MCF 10A (cell line): ENCODE results near the gene ADD3. TPM values are rescaled to one million over a fixed set of nuclear protein-coding genes. Genes with fewer than 3 reads are reported as not detected.

Source experiments
- BruUV-seq: library from RNA; stranded (reverse); fragments of 400-500 nt; replicated peaks from 2 replicates; lab custom pipeline; 2021; lab: Mats Ljungman, UMichigan
- CTCF ChIA-PET: fragments of 300-600 bp; sonication (Branson Sonifier 250); formaldehyde crosslinking; extraction: SDS; loops from one replicate; lab custom pipeline; 2021; ENCODE audit warnings: antibody characterized with exemption, inconsistent platforms; lab: Yijun Ruan, JAX
- POLR2A ChIA-PET: fragments of 300-600, 350-650 bp; sonication (Branson Sonifier 250); formaldehyde crosslinking; extraction: SDS; loops from one replicate; lab custom pipeline; 2020; ENCODE audit warnings: antibody characterized with exemption, inconsistent platforms; lab: Yijun Ruan, JAX
- DNase-seq: peaks from one replicate; pipeline ENCODE4 v3.0.0-alpha.2; 2018; ENCODE audit not compliant: unreplicated experiment
- H3K27ac Mint-ChIP-seq: one replicate; pipeline ENCODE4 v1.8.0; 2022; ENCODE audit warnings: mild to moderate bottlenecking, low read depth, mixed read lengths; ENCODE audit not compliant: unreplicated experiment
- H3K27me3 Mint-ChIP-seq: one replicate; pipeline ENCODE4 v1.8.0; 2022; ENCODE audit warnings: mixed read lengths; ENCODE audit not compliant: insufficient read depth, unreplicated experiment
- H3K36me3 Mint-ChIP-seq: one replicate; pipeline ENCODE4 v1.8.0; 2022; ENCODE audit warnings: mild to moderate bottlenecking, moderate library complexity, mixed read lengths; ENCODE audit not compliant: insufficient read depth, unreplicated experiment
- H3K4me1 Mint-ChIP-seq: one replicate; pipeline ENCODE4 v1.8.0; 2022; ENCODE audit warnings: mixed read lengths; ENCODE audit not compliant: insufficient read depth, unreplicated experiment
- H3K4me3 Mint-ChIP-seq: one replicate; pipeline ENCODE4 v1.8.0; 2022; ENCODE audit warnings: mild to moderate bottlenecking, moderate library complexity, mixed read lengths; ENCODE audit not compliant: unreplicated experiment
- H3K9me3 Mint-ChIP-seq: one replicate; pipeline ENCODE4 v1.8.0; 2022; ENCODE audit warnings: mixed read lengths; ENCODE audit not compliant: unreplicated experiment
- intact Hi-C: fragments of 100-400 bp; cut with micrococcal nuclease; formaldehyde crosslinking; loops from 2 replicates; pipeline ENCODE4 v1.14.1; 2022
- total RNA-seq: library from RNA; stranded (reverse); gene quantifications from 2 replicates; pipeline ENCODE4 v1.2.3, GENCODE V29; 2022
- TF ChIP-seq, protein P1 (sequence below): fragments of 200-600 bp; IDR thresholded peaks from one replicate; pipeline ENCODE4 v1.8.0; 2022; ENCODE audit warnings: antibody characterized with exemption, mild to moderate bottlenecking; ENCODE audit not compliant: unreplicated experiment

ADD3 gene
- total RNA-seq, 1 experiment from 2014 or later = 14.5 TPM

DNA sequence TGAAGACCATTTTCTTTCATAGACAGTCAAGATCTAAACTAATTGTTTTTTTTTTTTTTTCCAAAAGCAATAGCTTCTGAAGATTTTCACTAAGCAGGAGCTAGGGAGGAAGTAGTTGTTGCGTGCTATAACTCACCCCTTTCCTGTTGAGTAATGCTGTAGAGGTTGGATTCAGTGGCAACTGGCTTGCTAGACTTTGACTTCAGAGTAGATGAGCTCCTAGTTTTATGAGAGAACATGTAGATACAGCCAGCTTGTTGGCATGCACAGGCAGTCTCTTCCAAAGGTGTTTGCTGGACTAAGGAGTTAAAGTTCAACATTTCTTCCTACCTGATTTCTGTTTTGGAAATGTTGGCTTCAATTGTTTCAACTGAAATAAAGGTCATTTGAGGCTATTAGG lies 133.4 kb downstream of the ADD3 start:
- peaks cover 14% of the 10 kb centered on the region for H3K4me1 Mint-ChIP-seq
- TF ChIP-seq, protein P1, sequence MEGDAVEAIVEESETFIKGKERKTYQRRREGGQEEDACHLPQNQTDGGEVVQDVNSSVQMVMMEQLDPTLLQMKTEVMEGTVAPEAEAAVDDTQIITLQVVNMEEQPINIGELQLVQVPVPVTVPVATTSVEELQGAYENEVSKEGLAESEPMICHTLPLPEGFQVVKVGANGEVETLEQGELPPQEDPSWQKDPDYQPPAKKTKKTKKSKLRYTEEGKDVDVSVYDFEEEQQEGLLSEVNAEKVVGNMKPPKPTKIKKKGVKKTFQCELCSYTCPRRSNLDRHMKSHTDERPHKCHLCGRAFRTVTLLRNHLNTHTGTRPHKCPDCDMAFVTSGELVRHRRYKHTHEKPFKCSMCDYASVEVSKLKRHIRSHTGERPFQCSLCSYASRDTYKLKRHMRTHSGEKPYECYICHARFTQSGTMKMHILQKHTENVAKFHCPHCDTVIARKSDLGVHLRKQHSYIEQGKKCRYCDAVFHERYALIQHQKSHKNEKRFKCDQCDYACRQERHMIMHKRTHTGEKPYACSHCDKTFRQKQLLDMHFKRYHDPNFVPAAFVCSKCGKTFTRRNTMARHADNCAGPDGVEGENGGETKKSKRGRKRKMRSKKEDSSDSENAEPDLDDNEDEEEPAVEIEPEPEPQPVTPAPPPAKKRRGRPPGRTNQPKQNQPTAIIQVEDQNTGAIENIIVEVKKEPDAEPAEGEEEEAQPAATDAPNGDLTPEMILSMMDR = no peak
- no peak overlapping the region for H3K4me3 Mint-ChIP-seq
- intact Hi-C loops = no loop called here
- ChIA-PET CTCF (interaction anchor here (0.7 to 8.8 kb wide), 10 partner anchors 12 to 1230 kb away, joined by 3 to 120 read pairs (median 4); no protein-coding TSS in a partner anchor), POLR2A (interaction anchor here (1.1 to 1.4 kb wide), 4 partner anchors 10 to 76 kb away, joined by 3 to 5 read pairs (median 4); no protein-coding TSS in a partner anchor)
- DNase-seq = peak; percentile 24
- no peaks in the 10 kb centered on the region for H3K27me3 Mint-ChIP-seq
- no TSS peak for BruUV-seq
- no peaks in the 10 kb centered on the region for H3K36me3 Mint-ChIP-seq
- H3K27ac Mint-ChIP-seq = no peak overlapping the region
- H3K9me3 Mint-ChIP-seq = no peaks in the 10 kb centered on the region

DNA sequence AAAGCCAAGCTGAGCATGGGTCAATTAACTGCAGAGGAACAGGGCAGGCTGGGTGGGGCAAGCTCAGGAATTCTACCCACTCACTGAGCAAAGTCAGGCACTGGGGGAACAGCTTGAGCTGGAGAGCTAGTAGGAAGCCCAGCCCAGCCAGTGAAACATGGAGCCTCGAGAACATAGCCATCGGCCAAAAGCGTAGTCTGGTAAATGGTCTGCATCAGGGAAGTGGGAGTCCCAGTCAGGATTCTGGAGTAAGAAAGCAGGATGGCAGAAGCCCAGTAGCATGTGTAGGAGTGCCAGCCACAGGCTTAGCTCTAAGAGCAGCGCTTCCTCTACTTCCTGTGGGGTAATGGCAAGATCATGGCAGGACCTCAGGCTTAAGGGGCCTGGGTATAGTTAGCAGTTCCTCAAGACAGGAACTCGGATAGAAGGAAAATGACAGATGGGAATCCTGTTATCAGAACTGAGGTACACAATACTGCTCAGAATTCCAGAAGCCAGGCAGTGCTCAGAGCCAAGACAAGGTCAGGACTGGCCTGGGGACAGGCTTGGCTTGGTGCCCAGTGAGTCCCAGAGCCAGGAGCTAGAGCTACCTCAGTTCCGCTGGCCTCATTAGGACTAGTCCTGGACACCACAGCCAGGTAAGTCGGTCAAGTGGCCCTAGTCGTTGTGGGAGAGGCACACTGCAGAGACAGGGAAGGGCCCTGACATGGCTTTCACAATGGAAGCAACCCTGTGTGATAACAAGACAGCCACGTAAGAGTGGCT lies 134.3 kb downstream of the ADD3 start:
- Mint-ChIP-seq H3K27ac (no peak overlapping the region), H3K4me3 (no peak overlapping the region), H3K4me1 (peaks cover 12% of the 10 kb centered on the region), H3K9me3 (no peaks in the 10 kb centered on the region), H3K27me3 (no peaks in the 10 kb centered on the region), H3K36me3 (no peaks in the 10 kb centered on the region)
- intact Hi-C loops = no loop called here
- peak; percentile 34 for DNase-seq
- ChIA-PET POLR2A (interaction anchor here (1.1 to 1.4 kb wide), 4 partner anchors 9 to 75 kb away, joined by 3 to 5 read pairs (median 4); no protein-coding TSS in a partner anchor), CTCF (interaction anchor here (0.5 to 8.8 kb wide), 7 partner anchors 65 to 457 kb away, joined by 3 to 120 read pairs (median 3); no protein-coding TSS in a partner anchor)
- BruUV-seq = no TSS peak
- TF ChIP-seq, protein P1 = no peak

DNA sequence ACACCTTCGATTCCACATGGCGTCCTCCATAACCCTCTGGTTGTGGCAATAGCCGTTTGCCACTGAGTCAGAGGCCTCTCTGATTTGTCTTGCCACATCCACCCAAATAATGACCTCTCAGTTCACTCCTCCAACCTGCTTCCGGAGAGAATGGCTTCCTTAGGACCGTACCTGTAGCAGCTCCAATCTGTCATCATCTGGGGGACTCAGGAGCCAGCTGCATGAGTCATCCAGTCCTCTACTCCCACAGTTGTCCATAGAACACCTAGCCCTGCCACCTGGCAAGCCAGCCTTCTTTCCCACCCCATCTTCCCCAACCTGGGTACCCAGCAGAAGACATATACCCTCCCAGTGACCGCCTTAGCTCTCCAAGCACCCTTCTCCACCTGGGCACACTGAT lies 135.2 kb downstream of the ADD3 start:
- CTCF ChIA-PET = interaction anchor here (1.0 to 8.8 kb wide), 3 partner anchors 10 to 137 kb away, joined by 4 to 120 read pairs (median 25); no protein-coding TSS in a partner anchor
- H3K4me3 Mint-ChIP-seq = no peak overlapping the region

DNA sequence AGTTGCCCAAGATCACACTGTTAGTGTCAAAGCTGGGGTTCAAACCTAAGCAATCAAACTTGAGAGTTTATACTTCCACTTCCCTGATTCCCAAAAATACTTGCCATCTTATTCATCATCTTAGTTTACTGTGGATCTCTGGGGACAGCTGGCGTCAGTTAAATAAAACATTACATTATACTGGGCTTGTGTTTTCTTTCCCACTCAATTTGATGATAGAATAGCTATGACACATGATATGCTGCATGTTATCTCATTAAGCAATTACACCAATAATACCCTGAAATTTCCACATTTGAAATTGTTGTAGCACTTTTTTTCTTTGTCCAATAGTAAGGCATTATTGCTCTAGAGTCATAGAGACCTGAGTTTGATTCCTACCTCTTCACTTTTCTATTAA lies 136.7 kb downstream of the ADD3 start:
- Mint-ChIP-seq H3K4me1 (peaks cover 6% of the 10 kb centered on the region), H3K4me3 (no peak overlapping the region), H3K36me3 (no peaks in the 10 kb centered on the region), H3K9me3 (no peaks in the 10 kb centered on the region), H3K27ac (no peak overlapping the region), H3K27me3 (no peaks in the 10 kb centered on the region)
- POLR2A ChIA-PET = interaction anchor here (1.1 to 1.5 kb wide), 2 partner anchors 65 to 130 kb away, joined by 5 read pairs; no protein-coding TSS in a partner anchor
- BruUV-seq = no TSS peak
- intact Hi-C loops = no loop called here
- TF ChIP-seq, protein P1 = no peak
- CTCF ChIA-PET = interaction anchor here (1.3 to 8.8 kb wide), 2 partner anchors 78 to 135 kb away, joined by 5 to 120 read pairs; no protein-coding TSS in a partner anchor
- DNase-seq = no peak

More for the DNA sequence above, 135.2 kb downstream of the ADD3 start:
- intact Hi-C loops = no loop called here
- Mint-ChIP-seq H3K27ac (no peak overlapping the region), H3K36me3 (no peaks in the 10 kb centered on the region), H3K9me3 (no peaks in the 10 kb centered on the region), H3K4me1 (peaks cover 6% of the 10 kb centered on the region), H3K27me3 (no peaks in the 10 kb centered on the region)
- POLR2A ChIA-PET = no interaction called here
- TF ChIP-seq, protein P1 = no peak
- DNase-seq = no peak
- BruUV-seq = no TSS peak
